Stimulated activated CD4-positive, alpha-beta T cell treated with anti-CD3 and anti-CD28 coated beads, Interleukin-1b, Interleukin-23, amount 100 ng/mL, for 4 hours (primary cell): Measurements from ENCODE around the gene SFSWAP.

ENCODE experiments used
- DNase-seq, 2 donors: peaks; one replicate each; pipeline ENCODE4 v3.0.0-alpha.2; 2020; ENCODE audit warnings: low read depth in 2 of 2

SFSWAP gene

GRCh38 chr12:131787143-131787660 is 76.3 kb downstream of the SFSWAP start:
- no peak for DNase-seq

- DNase-seq = no peak
Observed at GRCh38 chr12:131788070-131788469, 77.2 kb downstream of the SFSWAP start.

GRCh38 chr12:131789638-131790037 is 78.7 kb downstream of the SFSWAP start:
- no peak for DNase-seq

- DNase-seq = no peak
Observed at GRCh38 chr12:131793243-131794022, 82.5 kb downstream of the SFSWAP start.

GRCh38 chr12:131794061-131794460 is 83.2 kb downstream of the SFSWAP start:
- DNase-seq = no peak

GRCh38 chr12:131794573-131794972 is 83.7 kb downstream of the SFSWAP start:
- DNase-seq = no peak

GRCh38 chr12:131795064-131795463 is 84.2 kb downstream of the SFSWAP start:
- no peak for DNase-seq

- no peak for DNase-seq
Observed at GRCh38 chr12:131795690-131796410, 85.0 kb downstream of the SFSWAP start.

GRCh38 chr12:131796411-131796736 is 85.5 kb downstream of the SFSWAP start:
- DNase-seq = no peak

GRCh38 chr12:131796754-131797587 is 86.1 kb downstream of the SFSWAP start:
- no peak for DNase-seq

- no peak for DNase-seq
Observed at GRCh38 chr12:131797588-131797934, 86.7 kb downstream of the SFSWAP start.

GRCh38 chr12:131799195-131799594 is 88.3 kb downstream of the SFSWAP start:
- no peak for DNase-seq

GRCh38 chr12:131799828-131800593 is 89.1 kb downstream of the SFSWAP start:
- no peak for DNase-seq

GRCh38 chr12:131800594-131801135 is 89.8 kb downstream of the SFSWAP start:
- DNase-seq = no peak

- no peak for DNase-seq
Observed at GRCh38 chr12:131801254-131801866, 90.5 kb downstream of the SFSWAP start.

- DNase-seq = no peak
Observed at GRCh38 chr12:131803961-131804521, 93.2 kb downstream of the SFSWAP start.

- no peak for DNase-seq
Observed at GRCh38 chr12:131805421-131805820, 94.5 kb downstream of the SFSWAP start.

GRCh38 chr12:131806674-131807073 is 95.8 kb downstream of the SFSWAP start:
- no peak for DNase-seq

- DNase-seq = peak in 1 of 2 donors; percentile 19
Observed at GRCh38 chr12:131808744-131809371, 98.0 kb downstream of the SFSWAP start.
